Stimulated activated naive CD8-positive, alpha-beta T cell treated with anti-CD3 and anti-CD28 coated beads, Interleukin-15, Interleukin-2, amounts not matched to agents 100 ng/mL and 50 ng/mL, for 24 hours (primary cell): ENCODE data around the gene ASH1L.
"Not testable (repeated sequence)": the region's sequence is repeated elsewhere in the genome, so short reads cannot be mapped to it uniquely, and the experiment has no call there.

Experiments used
- H3K27ac Mint-ChIP-seq: one replicate; pipeline ENCODE4 v1.8.0; 2021; ENCODE audit warnings: mild to moderate bottlenecking, mixed read lengths
- H3K27me3 Mint-ChIP-seq: one replicate; pipeline ENCODE4 v1.8.0; 2021; ENCODE audit warnings: mixed read lengths
- H3K36me3 Mint-ChIP-seq: one replicate; pipeline ENCODE4 v1.8.0; 2021; ENCODE audit warnings: low read depth, mixed read lengths
- H3K4me1 Mint-ChIP-seq: one replicate; pipeline ENCODE4 v1.8.0; 2021; ENCODE audit warnings: low read depth, mixed read lengths
- H3K4me3 Mint-ChIP-seq: one replicate; pipeline ENCODE4 v1.8.0; 2021; ENCODE audit warnings: mild to moderate bottlenecking, mixed read lengths
- H3K9me3 Mint-ChIP-seq: one replicate; pipeline ENCODE4 v1.8.0; 2021; ENCODE audit warnings: mixed read lengths

ASH1L gene

GRCh38 chr1:155392898-155393411 lies 169.6 kb downstream of the ASH1L start:
- peaks cover 3% of the 10 kb centered on the region for H3K9me3 Mint-ChIP-seq
- H3K4me3 Mint-ChIP-seq, result no peak overlapping the region
- no peak overlapping the region for H3K27ac Mint-ChIP-seq
- H3K36me3 Mint-ChIP-seq, result peaks cover 45% of the 10 kb centered on the region
- H3K4me1 Mint-ChIP-seq, result no peaks in the 10 kb centered on the region
- H3K27me3 Mint-ChIP-seq, result no peaks in the 10 kb centered on the region

GRCh38 chr1:155389826-155390225 lies 172.8 kb downstream of the ASH1L start:
- H3K27me3 Mint-ChIP-seq, result no peaks in the 10 kb centered on the region
- no peak overlapping the region for H3K27ac Mint-ChIP-seq
- no peaks in the 10 kb centered on the region for H3K4me1 Mint-ChIP-seq
- H3K9me3 Mint-ChIP-seq, result peaks cover 3% of the 10 kb centered on the region
- H3K4me3 Mint-ChIP-seq, result no peak overlapping the region
- peaks cover 55% of the 10 kb centered on the region for H3K36me3 Mint-ChIP-seq

GRCh38 chr1:155385836-155386235 lies 176.8 kb downstream of the ASH1L start:
- H3K36me3 Mint-ChIP-seq, result peaks cover 42% of the 10 kb centered on the region

GRCh38 chr1:155383406-155383805 lies 179.2 kb downstream of the ASH1L start:
- Mint-ChIP-seq H3K9me3 (no peaks in the 10 kb centered on the region), H3K27me3 (no peaks in the 10 kb centered on the region), H3K4me3 (no peak overlapping the region), H3K36me3 (peaks cover 44% of the 10 kb centered on the region), H3K27ac (no peak overlapping the region), H3K4me1 (no peaks in the 10 kb centered on the region)

More at GRCh38 chr1:155385836-155386235, 176.8 kb downstream of the ASH1L start:
- not testable (repeated sequence) for H3K4me1 Mint-ChIP-seq, H3K9me3 Mint-ChIP-seq, H3K27ac Mint-ChIP-seq, H3K4me3 Mint-ChIP-seq, H3K27me3 Mint-ChIP-seq

GRCh38 chr1:155379631-155380090 lies 182.9 kb downstream of the ASH1L start:
- Mint-ChIP-seq H3K36me3 (peaks cover 48% of the 10 kb centered on the region), H3K9me3 (no peaks in the 10 kb centered on the region), H3K4me1 (no peaks in the 10 kb centered on the region), H3K27ac (no peak overlapping the region), H3K27me3 (no peaks in the 10 kb centered on the region), H3K4me3 (no peak overlapping the region)

GRCh38 chr1:155379180-155379579 lies 183.4 kb downstream of the ASH1L start:
- peaks cover 51% of the 10 kb centered on the region for H3K36me3 Mint-ChIP-seq
- H3K27ac Mint-ChIP-seq, result no peak overlapping the region
- H3K4me3 Mint-ChIP-seq, result no peak overlapping the region
- H3K9me3 Mint-ChIP-seq, result no peaks in the 10 kb centered on the region
- H3K4me1 Mint-ChIP-seq, result no peaks in the 10 kb centered on the region
- no peaks in the 10 kb centered on the region for H3K27me3 Mint-ChIP-seq

- H3K4me1 Mint-ChIP-seq, result no peaks in the 10 kb centered on the region
- H3K27me3 Mint-ChIP-seq, result no peaks in the 10 kb centered on the region
- H3K27ac Mint-ChIP-seq, result no peak overlapping the region
- no peaks in the 10 kb centered on the region for H3K9me3 Mint-ChIP-seq
- peaks cover 36% of the 10 kb centered on the region for H3K36me3 Mint-ChIP-seq
- no peak overlapping the region for H3K4me3 Mint-ChIP-seq
These were observed 202.6 kb downstream of the ASH1L start for GRCh38 chr1:155360051-155360450.

- H3K27me3 Mint-ChIP-seq, result no peaks in the 10 kb centered on the region
These were observed 210.0 kb downstream of the ASH1L start for GRCh38 chr1:155352631-155353030.

GRCh38 chr1:155342842-155343241 lies 219.8 kb downstream of the ASH1L start:
- H3K9me3 Mint-ChIP-seq, result no peaks in the 10 kb centered on the region
- no peaks in the 10 kb centered on the region for H3K27me3 Mint-ChIP-seq
- H3K4me1 Mint-ChIP-seq, result peaks cover 3% of the 10 kb centered on the region
- peaks cover 71% of the 10 kb centered on the region for H3K36me3 Mint-ChIP-seq
- no peak overlapping the region for H3K27ac Mint-ChIP-seq
- no peak overlapping the region for H3K4me3 Mint-ChIP-seq

More at GRCh38 chr1:155352631-155353030, 210.0 kb downstream of the ASH1L start:
- Mint-ChIP-seq H3K27ac (no peak overlapping the region), H3K9me3 (no peaks in the 10 kb centered on the region), H3K36me3 (peaks cover 61% of the 10 kb centered on the region), H3K4me3 (no peak overlapping the region), H3K4me1 (no peaks in the 10 kb centered on the region)

- H3K9me3 Mint-ChIP-seq, result no peaks in the 10 kb centered on the region
- no peaks in the 10 kb centered on the region for H3K27me3 Mint-ChIP-seq
- H3K36me3 Mint-ChIP-seq, result peaks cover 69% of the 10 kb centered on the region
- no peak overlapping the region for H3K4me3 Mint-ChIP-seq
- H3K4me1 Mint-ChIP-seq, result peaks cover 6% of the 10 kb centered on the region
- no peak overlapping the region for H3K27ac Mint-ChIP-seq
These were observed 223.0 kb downstream of the ASH1L start for GRCh38 chr1:155339515-155340097.

GRCh38 chr1:155334962-155335361 lies 227.6 kb downstream of the ASH1L start:
- Mint-ChIP-seq H3K27ac (no peak overlapping the region), H3K9me3 (no peaks in the 10 kb centered on the region), H3K36me3 (peaks cover 49% of the 10 kb centered on the region), H3K4me1 (peaks cover 6% of the 10 kb centered on the region), H3K27me3 (no peaks in the 10 kb centered on the region), H3K4me3 (no peak overlapping the region)

- H3K9me3 Mint-ChIP-seq, result no peaks in the 10 kb centered on the region
- no peak overlapping the region for H3K27ac Mint-ChIP-seq
- H3K27me3 Mint-ChIP-seq, result no peaks in the 10 kb centered on the region
- peaks cover 20% of the 10 kb centered on the region for H3K36me3 Mint-ChIP-seq
- no peak overlapping the region for H3K4me3 Mint-ChIP-seq
- H3K4me1 Mint-ChIP-seq, result peaks cover 5% of the 10 kb centered on the region
These were observed 232.5 kb downstream of the ASH1L start for GRCh38 chr1:155329980-155330598.

GRCh38 chr1:155328856-155329255 lies 233.7 kb downstream of the ASH1L start:
- not testable (repeated sequence) for H3K4me3 Mint-ChIP-seq, H3K9me3 Mint-ChIP-seq, H3K27me3 Mint-ChIP-seq, H3K27ac Mint-ChIP-seq, H3K4me1 Mint-ChIP-seq
- peaks cover 20% of the 10 kb centered on the region for H3K36me3 Mint-ChIP-seq

- peaks cover 5% of the 10 kb centered on the region for H3K4me1 Mint-ChIP-seq
- no peaks in the 10 kb centered on the region for H3K27me3 Mint-ChIP-seq
- H3K36me3 Mint-ChIP-seq, result peaks cover 14% of the 10 kb centered on the region
- H3K4me3 Mint-ChIP-seq, result no peak overlapping the region
- H3K27ac Mint-ChIP-seq, result no peak overlapping the region
- H3K9me3 Mint-ChIP-seq, result no peaks in the 10 kb centered on the region
These were observed 234.6 kb downstream of the ASH1L start for GRCh38 chr1:155327981-155328380.

- Mint-ChIP-seq H3K27me3 (no peaks in the 10 kb centered on the region), H3K36me3 (peaks cover 20% of the 10 kb centered on the region), H3K4me3 (no peak overlapping the region), H3K4me1 (peaks cover 14% of the 10 kb centered on the region), H3K27ac (no peak overlapping the region), H3K9me3 (no peaks in the 10 kb centered on the region)
These were observed 236.0 kb downstream of the ASH1L start for GRCh38 chr1:155326631-155327037.
